K562 (cell line): ENCODE measurements around the gene LZTS2. TPM values are rescaled to one million over a fixed set of nuclear protein-coding genes. Genes with fewer than 3 reads are reported as not detected.

Experiments used
- polyA plus RNA-seq, 8 experiments: library from polyadenylated mRNA; depleted of rRNA in 4 of 8; stranded (reverse) in 5 of 8; unstranded in 3 of 8; fragments of >200 nt; fragmentation: Nextera tagmentation in 2 of 8; fragmentation: Illumina TruSeq in 1 of 8; extraction: Ambion mirVana in 2 of 8; extraction: Trizol in 1 of 8; gene quantifications; 2 replicates each; pipeline versions ENCODE4 v1.2.1 to v1.2.3, GENCODE V29; 2011 to 2014; ENCODE audit warnings: inconsistent platforms in 1 of 8, missing spikeins in 1 of 8
- total RNA-seq, 7 experiments: library from RNA; depleted of rRNA in 6 of 7; stranded (reverse); fragments of >200 nt in 6 of 7; fragmentation: Illumina TruSeq in 2 of 7; extraction: Trizol in 2 of 7; gene quantifications; 2 replicates each; pipeline versions ENCODE4 v1.2.1 to v1.2.3, GENCODE V29; 2011 to 2021; ENCODE audit warnings: low replicate concordance in 1 of 7
- TF ChIP-seq, protein P1 (sequence below), 2 experiments: fragments of 450-650 bp; formaldehyde crosslinking in 1 of 2; IDR thresholded peaks; 2 replicates each; pipeline versions ENCODE4 v1.4.0 to v1.6.1; 2014 to 2020; ENCODE audit warnings: mild to moderate bottlenecking in 2 of 2, borderline replicate concordance in 1 of 2, low read depth in 1 of 2

LZTS2 gene
- total and polyA plus RNA-seq, 9 of the 15 experiments (the other 6 are each of a cell fraction or from before 2014, with no cell fraction given) = 0.23 to 42.5 (median 14.7) TPM

DNA sequence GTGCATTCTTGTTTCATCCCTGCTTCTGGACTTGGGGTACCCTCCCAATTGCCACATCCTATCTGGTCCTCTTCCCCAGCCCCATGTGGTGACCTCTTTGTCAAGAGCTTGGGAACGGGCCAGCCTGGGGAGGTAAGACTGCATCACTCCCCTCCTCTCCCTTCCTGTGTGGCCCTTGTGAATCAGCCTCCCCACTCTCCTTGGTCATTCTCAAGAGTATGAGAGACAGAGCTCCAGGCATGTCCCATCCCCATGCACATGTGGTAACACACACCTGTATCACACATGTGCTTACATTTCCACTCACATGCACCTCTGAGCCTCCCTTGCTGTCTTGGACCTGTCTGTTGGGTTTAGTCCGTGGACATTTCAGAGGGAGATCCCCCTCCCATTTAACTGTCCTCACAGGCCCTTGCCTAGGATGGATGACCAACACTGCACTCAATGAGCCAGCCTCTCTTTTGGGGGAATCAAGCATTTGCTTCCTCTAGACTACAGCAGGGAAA lies 14.9 kb upstream of the LZTS2 start (continued):
- TF ChIP-seq, protein P1, sequence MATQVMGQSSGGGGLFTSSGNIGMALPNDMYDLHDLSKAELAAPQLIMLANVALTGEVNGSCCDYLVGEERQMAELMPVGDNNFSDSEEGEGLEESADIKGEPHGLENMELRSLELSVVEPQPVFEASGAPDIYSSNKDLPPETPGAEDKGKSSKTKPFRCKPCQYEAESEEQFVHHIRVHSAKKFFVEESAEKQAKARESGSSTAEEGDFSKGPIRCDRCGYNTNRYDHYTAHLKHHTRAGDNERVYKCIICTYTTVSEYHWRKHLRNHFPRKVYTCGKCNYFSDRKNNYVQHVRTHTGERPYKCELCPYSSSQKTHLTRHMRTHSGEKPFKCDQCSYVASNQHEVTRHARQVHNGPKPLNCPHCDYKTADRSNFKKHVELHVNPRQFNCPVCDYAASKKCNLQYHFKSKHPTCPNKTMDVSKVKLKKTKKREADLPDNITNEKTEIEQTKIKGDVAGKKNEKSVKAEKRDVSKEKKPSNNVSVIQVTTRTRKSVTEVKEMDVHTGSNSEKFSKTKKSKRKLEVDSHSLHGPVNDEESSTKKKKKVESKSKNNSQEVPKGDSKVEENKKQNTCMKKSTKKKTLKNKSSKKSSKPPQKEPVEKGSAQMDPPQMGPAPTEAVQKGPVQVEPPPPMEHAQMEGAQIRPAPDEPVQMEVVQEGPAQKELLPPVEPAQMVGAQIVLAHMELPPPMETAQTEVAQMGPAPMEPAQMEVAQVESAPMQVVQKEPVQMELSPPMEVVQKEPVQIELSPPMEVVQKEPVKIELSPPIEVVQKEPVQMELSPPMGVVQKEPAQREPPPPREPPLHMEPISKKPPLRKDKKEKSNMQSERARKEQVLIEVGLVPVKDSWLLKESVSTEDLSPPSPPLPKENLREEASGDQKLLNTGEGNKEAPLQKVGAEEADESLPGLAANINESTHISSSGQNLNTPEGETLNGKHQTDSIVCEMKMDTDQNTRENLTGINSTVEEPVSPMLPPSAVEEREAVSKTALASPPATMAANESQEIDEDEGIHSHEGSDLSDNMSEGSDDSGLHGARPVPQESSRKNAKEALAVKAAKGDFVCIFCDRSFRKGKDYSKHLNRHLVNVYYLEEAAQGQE (IDR thresholded peaks at IDR 0.05; ENCODE audit: borderline replicate concordance) = no peak
- TF ChIP-seq, protein P1 (CRISPR knock-in tag; IDR thresholded peaks at IDR 0.05; ENCODE audit: low read depth) = no peak
- TF ChIP-seq, all 486 proteins: peak for 0
